Measurements from ENCODE around the gene RHOF. TPM values are rescaled to one million over a fixed set of nuclear protein-coding genes. Genes with fewer than 3 reads are reported as not detected.
"Not testable (repeated sequence)": the region's sequence is repeated elsewhere in the genome, so short reads cannot be mapped to it uniquely, and the experiment has no call there.

Gene RHOF
- total RNA-seq, 4 donors from 2014 or later = 9.4 to 15.7 (median 12.1) TPM

DNA sequence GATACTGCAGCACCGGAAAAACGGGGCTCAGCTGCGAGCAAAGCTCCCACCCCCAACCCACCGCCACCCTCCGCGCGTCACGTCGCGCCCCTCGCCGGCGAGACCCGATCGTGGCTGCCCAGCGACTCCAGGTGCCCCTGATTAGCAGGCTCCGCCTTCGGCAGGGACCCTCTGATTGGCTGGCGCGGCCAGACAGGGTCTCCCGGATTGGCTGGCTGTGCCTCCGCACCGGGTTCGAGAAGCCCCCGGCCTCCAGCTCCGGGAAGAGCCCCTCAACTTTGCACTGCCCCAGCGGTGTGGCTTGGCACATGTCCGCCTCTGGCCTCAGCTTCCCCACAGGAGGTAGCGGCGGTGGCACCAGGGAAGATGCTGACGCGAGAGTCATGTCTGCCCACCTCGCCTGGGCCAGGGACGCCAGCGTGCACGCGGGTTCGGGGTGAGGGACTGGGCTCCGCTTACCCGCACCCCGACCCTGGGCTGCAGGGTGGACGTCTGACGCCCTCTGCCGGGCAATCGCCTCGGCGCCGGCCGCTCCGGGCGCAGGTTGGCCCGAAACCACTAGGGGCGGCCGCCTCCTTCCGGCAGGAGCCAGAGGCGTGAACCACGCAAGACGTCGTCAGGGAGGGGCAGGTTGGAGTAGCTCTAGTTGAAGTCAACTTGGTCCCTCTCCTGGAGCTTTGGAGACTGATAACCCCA, 498 bp upstream of the RHOF start:
- peaks cover 6 to 76% (median 51%) of the 10 kb centered on the region in 3 donors for H3K4me1 ChIP-seq

DNA sequence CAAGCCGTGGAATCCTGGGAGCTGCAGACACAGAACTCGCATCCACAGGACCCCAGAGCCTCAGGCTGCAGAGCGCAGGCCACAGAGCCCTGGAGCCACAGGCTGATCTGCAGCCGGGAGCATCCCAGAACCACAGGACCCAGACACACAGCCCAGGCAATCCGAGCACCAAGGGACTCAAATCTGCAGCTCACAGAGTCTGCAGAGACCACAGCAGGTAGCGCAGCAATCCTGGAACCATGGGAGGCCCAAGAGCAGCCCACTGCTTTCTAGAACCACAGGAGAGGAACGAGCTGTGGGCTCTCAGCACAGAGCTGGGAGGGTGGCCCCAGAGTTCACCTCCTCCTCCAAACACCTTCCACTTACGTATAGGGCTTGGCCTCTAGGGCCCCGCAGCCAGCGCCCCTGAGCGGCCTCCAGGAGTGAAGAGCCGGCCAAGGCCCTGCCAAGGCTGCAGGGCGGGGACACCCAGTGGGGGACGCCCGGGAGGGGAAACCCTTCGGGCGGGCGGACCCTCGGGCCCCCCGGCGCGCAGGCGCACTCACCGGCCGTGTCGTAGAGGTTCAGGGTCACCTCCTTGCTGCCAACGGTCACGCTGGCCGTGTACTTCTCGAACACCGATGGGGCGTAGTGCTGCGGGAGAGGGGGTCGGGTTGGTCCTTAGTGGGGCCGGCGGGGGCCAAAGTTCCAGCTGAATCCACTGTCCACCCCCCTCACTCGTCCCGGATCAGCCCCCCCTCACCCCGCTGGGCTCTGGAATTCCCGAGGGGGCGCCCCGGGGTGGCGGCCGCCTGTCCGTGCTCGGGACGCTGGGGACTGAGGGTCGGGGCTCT, 665 bp downstream of the RHOF start:
- H3K36me3 ChIP-seq = peaks cover 0 to 13% of the 10 kb centered on the region in 2 donors
- peak overlapping the region; percentile 32 to 100 (median 100) for H3K27ac ChIP-seq
- H3K4me3 ChIP-seq = peak overlapping the region; percentile 32 to 60
- ATAC-seq = no peak
- peaks cover 3 to 69% (median 39%) of the 10 kb centered on the region in 3 donors for H3K4me1 ChIP-seq
- TF ChIP-seq EP300 (IDR thresholded peaks at IDR 0.05) = no peak
- no peak for TF ChIP-seq POLR2AphosphoS5 (IDR thresholded peaks at IDR 0.05)
- TF ChIP-seq POLR2A (IDR thresholded peaks at IDR 0.05) = no peak
- TF ChIP-seq, protein P1, sequence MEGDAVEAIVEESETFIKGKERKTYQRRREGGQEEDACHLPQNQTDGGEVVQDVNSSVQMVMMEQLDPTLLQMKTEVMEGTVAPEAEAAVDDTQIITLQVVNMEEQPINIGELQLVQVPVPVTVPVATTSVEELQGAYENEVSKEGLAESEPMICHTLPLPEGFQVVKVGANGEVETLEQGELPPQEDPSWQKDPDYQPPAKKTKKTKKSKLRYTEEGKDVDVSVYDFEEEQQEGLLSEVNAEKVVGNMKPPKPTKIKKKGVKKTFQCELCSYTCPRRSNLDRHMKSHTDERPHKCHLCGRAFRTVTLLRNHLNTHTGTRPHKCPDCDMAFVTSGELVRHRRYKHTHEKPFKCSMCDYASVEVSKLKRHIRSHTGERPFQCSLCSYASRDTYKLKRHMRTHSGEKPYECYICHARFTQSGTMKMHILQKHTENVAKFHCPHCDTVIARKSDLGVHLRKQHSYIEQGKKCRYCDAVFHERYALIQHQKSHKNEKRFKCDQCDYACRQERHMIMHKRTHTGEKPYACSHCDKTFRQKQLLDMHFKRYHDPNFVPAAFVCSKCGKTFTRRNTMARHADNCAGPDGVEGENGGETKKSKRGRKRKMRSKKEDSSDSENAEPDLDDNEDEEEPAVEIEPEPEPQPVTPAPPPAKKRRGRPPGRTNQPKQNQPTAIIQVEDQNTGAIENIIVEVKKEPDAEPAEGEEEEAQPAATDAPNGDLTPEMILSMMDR (IDR thresholded peaks at IDR 0.05) = no peak
- H3K9me3 ChIP-seq = no peaks in the 10 kb centered on the region
- H3K27me3 ChIP-seq = no peaks in the 10 kb centered on the region
- no CpG with 5 or more reads among the region's 48 CpGs for WGBS, 2 donors (ENCODE audit: low coverage in 1 of 2)

More for the DNA sequence above, 498 bp upstream of the RHOF start:
- WGBS, 2 donors (ENCODE audit: low coverage in 1 of 2) = no CpG with 5 or more reads among the region's 59 CpGs
- ATAC-seq = peak; percentile 77
- Histone ChIP-seq H3K27me3 (no peaks in the 10 kb centered on the region), H3K9me3 (no peaks in the 10 kb centered on the region), H3K27ac (peak overlapping the region in 3 of 4 donors; percentile 100), H3K36me3 (peaks cover 0 to 13% of the 10 kb centered on the region in 2 donors), H3K4me3 (peak overlapping the region; percentile 32 to 60)
- TF ChIP-seq POLR2A (IDR thresholded peaks at IDR 0.05) (peak in 1 of 2 donors; percentile 8), EP300 (IDR thresholded peaks at IDR 0.05) (no peak), POLR2AphosphoS5 (IDR thresholded peaks at IDR 0.05) (peak; percentile 68)
- TF ChIP-seq, protein P1 (IDR thresholded peaks at IDR 0.05) = peak in 3 of 4 experiments; percentile 98 to 100 (median 100)

DNA sequence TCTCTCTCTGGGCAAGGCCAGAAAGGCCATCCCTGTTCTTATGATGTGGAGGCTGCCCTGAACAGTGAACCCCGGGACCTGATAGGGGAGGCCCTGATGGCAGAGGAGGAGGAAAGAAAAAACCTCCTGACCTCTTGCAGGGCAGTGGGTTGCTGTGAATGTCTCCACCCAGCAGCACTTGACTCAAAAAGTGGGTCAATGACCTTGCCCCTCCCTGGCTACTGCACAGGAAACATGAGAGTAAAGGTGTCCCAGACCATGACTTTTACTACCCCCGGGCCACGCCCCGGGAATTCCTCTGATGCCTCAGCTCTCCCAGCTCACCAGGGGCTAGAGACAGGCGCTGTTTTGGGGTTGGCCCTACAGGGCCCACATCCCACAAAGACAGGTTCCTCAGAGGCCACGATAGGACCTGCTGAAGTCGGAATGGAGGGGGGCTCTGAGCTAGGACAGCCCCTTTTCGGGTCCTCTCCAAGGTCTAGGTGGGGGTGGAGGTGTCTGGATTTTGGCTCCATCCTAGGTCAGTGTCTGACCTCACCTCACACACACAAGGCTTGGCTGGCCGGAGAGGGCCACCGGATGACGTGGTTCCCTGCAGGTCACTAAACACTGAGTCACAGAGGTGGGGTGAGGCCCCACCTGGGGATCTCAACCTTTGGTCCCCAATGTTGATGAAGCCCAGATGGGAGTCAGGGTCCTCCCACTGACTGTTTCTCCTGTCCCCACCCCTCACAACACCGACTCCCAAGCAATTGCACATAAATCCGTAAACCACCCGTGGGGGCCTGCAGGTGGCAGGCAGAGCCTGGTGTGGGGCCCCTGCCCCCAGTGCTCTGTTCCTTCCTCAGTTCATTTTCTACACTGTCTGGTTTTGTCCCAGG, 1.6 kb downstream of the RHOF start:
- Histone ChIP-seq H3K9me3 (no peaks in the 10 kb centered on the region), H3K4me1 (peaks cover 0 to 65% (median 32%) of the 10 kb centered on the region in 3 donors), H3K4me3 (no peak overlapping the region), H3K27me3 (no peaks in the 10 kb centered on the region), H3K36me3 (peaks cover 0 to 13% of the 10 kb centered on the region in 2 donors), H3K27ac (peak overlapping the region in 3 of 4 donors; percentile 100)
- ATAC-seq = no peak
- 81% methylated on average over 3 of the region's 14 CpGs; no CpG with 5 or more reads in 1 of the 2 donors for WGBS, 2 donors (ENCODE audit: low coverage in 1 of 2)
- TF ChIP-seq POLR2AphosphoS5 (IDR thresholded peaks at IDR 0.05) = no peak
- TF ChIP-seq, protein P1 (IDR thresholded peaks at IDR 0.05) = no peak
- TF ChIP-seq EP300 (IDR thresholded peaks at IDR 0.05) = no peak
- no peak for TF ChIP-seq POLR2A (IDR thresholded peaks at IDR 0.05)

DNA sequence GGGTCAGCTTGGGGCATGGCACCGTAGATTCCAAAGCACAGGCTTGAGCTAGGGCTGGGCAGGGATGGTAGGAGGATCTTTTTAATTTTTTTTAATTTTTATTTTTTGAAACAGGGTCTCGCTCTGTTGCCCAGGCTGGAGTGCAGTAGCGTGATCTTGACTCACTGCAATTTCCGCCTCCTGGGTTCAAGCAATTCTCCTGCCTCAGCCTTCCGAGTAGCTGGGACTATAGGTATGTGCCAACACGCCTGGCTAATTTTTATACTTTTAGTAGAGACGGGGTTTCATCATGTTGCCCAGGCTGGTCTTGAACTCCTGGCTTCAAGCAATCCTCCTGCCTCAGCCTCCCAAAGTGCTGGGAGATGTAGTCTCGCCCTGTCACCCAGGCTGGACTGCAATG, 2.7 kb downstream of the RHOF start:
- not testable (repeated sequence) for H3K36me3 ChIP-seq, H3K9me3 ChIP-seq, H3K4me3 ChIP-seq, H3K27me3 ChIP-seq, ATAC-seq
- WGBS, 2 donors (ENCODE audit: low coverage in 1 of 2) = 95 to 100% methylated on average over 2 to 7 of the region's 8 CpGs
- Histone ChIP-seq H3K27ac (peak overlapping the region in 2 of 4 donors; percentile 39 to 51), H3K4me1 (peaks cover 0 to 56% (median 21%) of the 10 kb centered on the region in 3 donors)

All from gastroesophageal sphincter (tissue), 4 donors.